BJ (cell line): ENCODE results near the gene SBF2. TPM values are rescaled to one million over a fixed set of nuclear protein-coding genes. Genes with fewer than 3 reads are reported as not detected.

Experiments used
- CTCF ChIA-PET: fragments of 350-600 bp; formaldehyde crosslinking; extraction: SDS; loops from one replicate; lab custom pipeline; 2021; ENCODE audit warnings: antibody characterized with exemption, inconsistent platforms; lab: Yijun Ruan, JAX
- POLR2A ChIA-PET: fragments of 300-600 bp; sonication (Branson Sonifier 250); formaldehyde crosslinking; extraction: SDS; loops from one replicate; lab custom pipeline; 2021; ENCODE audit warnings: antibody characterized with exemption; lab: Charles Lee
- DNase-seq: peaks from one replicate; pipeline ENCODE4 v3.0.0-alpha.2; 2011; ENCODE audit warnings: low read depth
- H3K27me3 ChIP-seq: 2 replicates; pipeline ENCODE4 v1.6.0; 2011; ENCODE audit warnings: low read length; ENCODE audit not compliant: control insufficient read depth, insufficient read depth
- H3K36me3 ChIP-seq: 2 replicates; pipeline ENCODE4 v1.5.1; 2011; ENCODE audit warnings: low read length; ENCODE audit not compliant: control insufficient read depth, insufficient read depth
- H3K4me3 ChIP-seq: 2 replicates; pipeline ENCODE4 v1.5.1; 2011; ENCODE audit warnings: low read depth, mild to moderate bottlenecking, control low read depth, low read length
- CTCF ChIP-seq: IDR thresholded peaks from 2 replicates; pipeline ENCODE4 v1.5.1; 2011; ENCODE audit warnings: low read depth, mild to moderate bottlenecking, control low read depth, inconsistent platforms, low read length, moderate library complexity; ENCODE audit not compliant: insufficient read depth
- polyA plus RNA-seq: library from polyadenylated mRNA; depleted of rRNA; stranded (reverse); fragments of >200 nt; gene quantifications from 2 replicates; pipeline ENCODE4 v1.2.3, GENCODE V29; 2011

The SBF2 gene
- polyA plus RNA-seq, 1 experiment: 33.8 TPM

- no peaks in the 10 kb centered on the region for H3K27me3 ChIP-seq
- CTCF ChIA-PET: interaction anchor here (1.4 kb wide), 1 partner anchor 14 kb away, joined by 3 read pairs; no protein-coding TSS in a partner anchor
- H3K4me3 ChIP-seq: no peak overlapping the region
- no peaks in the 10 kb centered on the region for H3K36me3 ChIP-seq
- POLR2A ChIA-PET: no interaction called here
- no peak for DNase-seq
- TF ChIP-seq CTCF: no peak
These were observed 520.5 kb downstream of the SBF2 start for GRCh38 chr11:9773524-9773923.

- POLR2A ChIA-PET: interaction anchor here (0.5 kb wide), 1 partner anchor 28 kb away, joined by 3 read pairs; no protein-coding TSS in a partner anchor
- no peak overlapping the region for H3K4me3 ChIP-seq
- H3K27me3 ChIP-seq: no peaks in the 10 kb centered on the region
- CTCF ChIA-PET: interaction anchor here (0.8 kb wide), 1 partner anchor 200 kb away, joined by 4 read pairs; no protein-coding TSS in a partner anchor
- TF ChIP-seq CTCF: no peak
- DNase-seq: no peak
- H3K36me3 ChIP-seq: no peaks in the 10 kb centered on the region
These were observed 521.8 kb downstream of the SBF2 start for GRCh38 chr11:9772218-9772617.

GRCh38 chr11:9771071-9771511 is 522.9 kb downstream of the SBF2 start:
- no peak for TF ChIP-seq CTCF
- no peak overlapping the region for H3K4me3 ChIP-seq

GRCh38 chr11:9769621-9770020 is 524.4 kb downstream of the SBF2 start:
- no peak for TF ChIP-seq CTCF
- POLR2A ChIA-PET: no interaction called here
- Histone ChIP-seq H3K36me3 (no peaks in the 10 kb centered on the region), H3K27me3 (no peaks in the 10 kb centered on the region), H3K4me3 (no peak overlapping the region)
- CTCF ChIA-PET: no interaction called here
- DNase-seq: no peak

More at GRCh38 chr11:9771071-9771511, 522.9 kb downstream of the SBF2 start:
- Histone ChIP-seq H3K36me3 (no peaks in the 10 kb centered on the region), H3K27me3 (no peaks in the 10 kb centered on the region)
- ChIA-PET POLR2A (no interaction called here), CTCF (no interaction called here)
- no peak for DNase-seq

- no peaks in the 10 kb centered on the region for H3K27me3 ChIP-seq
- H3K36me3 ChIP-seq: no peaks in the 10 kb centered on the region
- H3K4me3 ChIP-seq: no peak overlapping the region
- ChIA-PET CTCF (interaction anchor here (0.6 to 1.2 kb wide), 5 partner anchors 14 to 207 kb away, joined by 3 to 4 read pairs (median 3); no protein-coding TSS in a partner anchor), POLR2A (interaction anchor here (0.6 to 2.1 kb wide), 9 partner anchors 9 to 543 kb away, joined by 3 to 17 read pairs (median 3); partner anchors contain the start of gene ADM)
- DNase-seq: peak; percentile 73
- TF ChIP-seq CTCF: no peak
These were observed 528.5 kb downstream of the SBF2 start for GRCh38 chr11:9765320-9766101.
